ENCODE results near the gene C1GALT1C1.

Gene C1GALT1C1

DNA sequence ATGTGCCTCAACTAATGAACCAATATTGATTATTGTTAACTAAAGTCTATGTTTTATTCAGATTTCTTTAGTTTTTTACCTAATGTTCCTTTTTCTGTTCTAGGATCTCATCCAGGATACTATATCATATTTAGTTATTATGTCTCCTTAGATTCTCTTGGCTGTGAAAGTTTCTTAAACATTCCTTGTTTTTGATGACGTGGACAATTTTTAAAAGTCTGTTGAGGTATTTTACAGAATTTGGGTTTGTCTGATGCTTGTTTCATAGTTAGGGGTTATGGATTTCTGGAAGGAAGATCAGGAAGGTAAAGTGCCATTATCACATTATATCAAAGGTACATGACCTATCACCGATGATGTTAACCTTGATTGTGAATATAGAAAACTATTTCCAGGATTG lies 44.2 kb downstream of the C1GALT1C1 start:
- DNase-seq (ENCODE audit: low spot score): no peak

Data from hepatic stellate cell (primary cell).